HG02571 (cell line): ENCODE data around the gene PCDHA6.
"Not testable (repeated sequence)": the region's sequence is repeated elsewhere in the genome, so short reads cannot be mapped to it uniquely, and the experiment has no call there.

ENCODE experiments used
- ATAC-seq: cut with Tn5 transposase; IDR thresholded peaks from one replicate; pipeline ENCODE4 v1.9.1; 2021; ENCODE audit warnings: mild to moderate bottlenecking, moderate library complexity; ENCODE audit not compliant: unreplicated experiment

Gene PCDHA6

GRCh38 chr5:140855772-140856674 is 28.3 kb downstream of the PCDHA6 start, which contains the start of gene PCDHA10:
TSS of gene PCDHA10 (plus strand) at chr5:140855897. CDS start at chr5:140856049, 152 bp downstream.
- ATAC-seq = no peak

GRCh38 chr5:140857177-140857986 is 29.6 kb downstream of the PCDHA6 start:
- ATAC-seq = no peak

- ATAC-seq = no peak
Measured at GRCh38 chr5:140857987-140858240, 30.2 kb downstream of the PCDHA6 start.

- no peak for ATAC-seq
Measured at GRCh38 chr5:140862441-140863295, 34.9 kb downstream of the PCDHA6 start.

GRCh38 chr5:140868721-140869554 is 41.2 kb downstream of the PCDHA6 start, which contains the start of gene PCDHA11:
TSS of gene PCDHA11 (plus strand) at chr5:140868957. CDS start at chr5:140869104, 147 bp downstream.
- no peak for ATAC-seq

GRCh38 chr5:140869555-140869886 is 41.8 kb downstream of the PCDHA6 start:
- ATAC-seq = no peak

GRCh38 chr5:140870221-140871201 is 42.8 kb downstream of the PCDHA6 start:
- no peak for ATAC-seq

- no peak for ATAC-seq
Measured at GRCh38 chr5:140875085-140876065, 47.6 kb downstream of the PCDHA6 start, which contains the start of gene PCDHA12. TSS of gene PCDHA12 (plus strand) at chr5:140875308. CDS start at chr5:140875473, 165 bp downstream.

- not testable (repeated sequence) for ATAC-seq
Measured at GRCh38 chr5:140876541-140877261, 48.9 kb downstream of the PCDHA6 start.

GRCh38 chr5:140877262-140877581 is 49.5 kb downstream of the PCDHA6 start:
- ATAC-seq = no peak
